IMR-90 (cell line): ENCODE data around the gene ZDHHC18.

Source experiments
- CEBPB ChIP-seq: IDR thresholded peaks from 2 replicates; pipeline ENCODE4 v1.6.1; 2012; ENCODE audit warnings: low read depth, low read length, improper control_type of control experiment
- CHD1 ChIP-seq: IDR thresholded peaks from 2 replicates; pipeline ENCODE4 v1.6.1; 2012; ENCODE audit warnings: low read depth, low read length, improper control_type of control experiment
- CTCF ChIP-seq: conservative IDR thresholded peaks from 2 replicates; pipeline ENCODE4 v1.5.1; 2012; ENCODE audit warnings: mild to moderate bottlenecking, low read depth, low read length, improper control_type of control experiment
- MAFK ChIP-seq: IDR thresholded peaks from 2 replicates; pipeline ENCODE4 v1.6.1; 2012; ENCODE audit warnings: low read depth, low read length, improper control_type of control experiment
- POLR2A ChIP-seq: IDR thresholded peaks from 2 replicates; pipeline ENCODE4 v1.6.1; 2012; ENCODE audit warnings: mild to moderate bottlenecking, low read depth, low read length
- RAD21 ChIP-seq: IDR thresholded peaks from 2 replicates; pipeline ENCODE4 v1.6.1; 2012; ENCODE audit warnings: low read length, improper control_type of control experiment
- SMC3 ChIP-seq: fragments of 150-350 bp; IDR thresholded peaks from 2 replicates; pipeline ENCODE4 v1.6.1; 2016; ENCODE audit warnings: low read depth, mild to moderate bottlenecking, antibody characterized with exemption, low read length, moderate library complexity

- TF ChIP-seq CTCF (no peak), POLR2A (no peak), CEBPB (no peak), SMC3 (no peak), RAD21 (no peak), CHD1 (no peak), MAFK (no peak)
These were observed 30.3 kb downstream of the ZDHHC18 start for GRCh38 chr1:26856604-26857469.
